ENCODE data around the gene NOSIP. TPM values are rescaled to one million over a fixed set of nuclear protein-coding genes. Genes with fewer than 3 reads are reported as not detected.

The NOSIP gene
- total RNA-seq, 1 experiment from 2014 or later: 66.1 TPM

DNA sequence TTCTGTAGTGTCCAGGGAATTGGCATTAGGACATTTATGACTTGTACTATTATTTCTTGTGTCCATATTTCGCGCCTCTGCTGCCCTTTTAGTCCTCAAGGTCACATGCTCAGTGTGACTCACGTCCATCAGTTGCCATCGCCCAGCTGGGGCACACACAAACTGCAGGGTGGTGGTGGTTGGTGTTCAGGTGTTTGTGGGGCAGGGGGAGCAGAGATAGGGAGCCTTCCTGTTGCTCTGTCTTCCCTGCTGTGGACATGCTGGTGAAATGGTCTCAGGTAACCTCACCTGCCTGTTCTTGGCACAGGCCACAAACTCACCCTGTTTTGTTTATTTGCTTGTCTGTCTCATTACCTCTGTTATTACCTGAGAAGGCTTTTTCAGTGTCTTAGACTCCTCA is 33.0 kb upstream of the NOSIP start:
- ATAC-seq (peak; percentile 65; the same call in 1 of the 2 replicates), DNase-seq (ENCODE audit: low read depth, low spot score) (no peak)
- in situ Hi-C loops (cut with HindIII; ENCODE audit: low pct_unique_long_range_greater_than_20kb, low sequenced_read_pairs): no loop called here
- ChIA-PET CTCF (no interaction called here), POLR2A (no interaction called here)
- Histone ChIP-seq H3K27me3 (ENCODE audit: control insufficient read depth, insufficient read depth, low read length) (no peaks in the 10 kb centered on the region), H3K9me3 (ENCODE audit: control insufficient read depth, insufficient read depth, low read depth, low read length) (no peaks in the 10 kb centered on the region), H3K36me3 (ENCODE audit: control insufficient read depth, insufficient read depth, low read length) (no peaks in the 10 kb centered on the region), H3K4me1 (ENCODE audit: control insufficient read depth, insufficient read depth, low read length) (peaks cover 7% of the 10 kb centered on the region), H3K27ac (ENCODE audit: low read length) (no peak overlapping the region), H3K4me3 (ENCODE audit: low read depth in 2 of 2, low read length in 2 of 2) (no peak overlapping the region)
- TF ChIP-seq SIN3A (IDR thresholded peaks at IDR 0.05; ENCODE audit: borderline replicate concordance, insufficient read depth, low read depth, low read length) (no peak), POLR2AphosphoS5 (IDR thresholded peaks at IDR 0.05; ENCODE audit: low read depth, low read length) (no peak)
- no TSS peak for BruUV-seq (replicated peaks)
- intact Hi-C loops (cut with micrococcal nuclease; ENCODE audit: unreplicated experiment): no loop called here

DNA sequence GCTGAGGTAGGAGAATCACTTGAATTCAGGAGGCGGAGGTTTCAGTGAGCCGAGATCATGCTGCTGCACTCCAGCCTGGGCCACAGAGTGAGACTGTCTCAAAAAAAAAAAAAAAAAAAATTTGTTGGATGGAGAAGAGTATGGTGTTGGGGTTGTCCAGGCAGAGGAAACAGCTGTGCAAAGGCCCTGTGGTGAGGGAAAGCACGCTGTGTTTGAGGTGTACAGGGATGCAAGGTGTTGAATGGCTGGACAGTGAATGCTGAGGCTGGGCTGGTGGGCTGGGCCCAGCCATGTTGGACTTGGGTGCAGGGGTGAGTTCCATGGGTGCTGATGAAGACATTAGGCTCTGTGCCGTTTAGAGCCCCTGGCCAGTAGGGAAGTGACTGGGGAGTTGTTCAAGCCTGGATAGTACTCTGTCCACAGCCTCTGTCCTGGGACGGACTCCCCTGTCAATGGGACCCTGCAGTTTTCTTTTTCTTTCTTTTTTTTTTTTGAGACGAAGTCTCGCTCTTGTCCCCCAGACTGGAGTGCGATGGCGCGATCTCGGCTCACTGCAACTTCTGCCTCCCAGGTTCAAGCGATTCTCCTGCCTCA is 29.2 kb upstream of the NOSIP start:
- no peak for TF ChIP-seq SIN3A (IDR thresholded peaks at IDR 0.05; ENCODE audit: borderline replicate concordance, insufficient read depth, low read depth, low read length)
- TF ChIP-seq, protein P1, sequence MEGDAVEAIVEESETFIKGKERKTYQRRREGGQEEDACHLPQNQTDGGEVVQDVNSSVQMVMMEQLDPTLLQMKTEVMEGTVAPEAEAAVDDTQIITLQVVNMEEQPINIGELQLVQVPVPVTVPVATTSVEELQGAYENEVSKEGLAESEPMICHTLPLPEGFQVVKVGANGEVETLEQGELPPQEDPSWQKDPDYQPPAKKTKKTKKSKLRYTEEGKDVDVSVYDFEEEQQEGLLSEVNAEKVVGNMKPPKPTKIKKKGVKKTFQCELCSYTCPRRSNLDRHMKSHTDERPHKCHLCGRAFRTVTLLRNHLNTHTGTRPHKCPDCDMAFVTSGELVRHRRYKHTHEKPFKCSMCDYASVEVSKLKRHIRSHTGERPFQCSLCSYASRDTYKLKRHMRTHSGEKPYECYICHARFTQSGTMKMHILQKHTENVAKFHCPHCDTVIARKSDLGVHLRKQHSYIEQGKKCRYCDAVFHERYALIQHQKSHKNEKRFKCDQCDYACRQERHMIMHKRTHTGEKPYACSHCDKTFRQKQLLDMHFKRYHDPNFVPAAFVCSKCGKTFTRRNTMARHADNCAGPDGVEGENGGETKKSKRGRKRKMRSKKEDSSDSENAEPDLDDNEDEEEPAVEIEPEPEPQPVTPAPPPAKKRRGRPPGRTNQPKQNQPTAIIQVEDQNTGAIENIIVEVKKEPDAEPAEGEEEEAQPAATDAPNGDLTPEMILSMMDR (IDR thresholded peaks at IDR 0.05): no peak
- TF ChIP-seq POLR2AphosphoS5 (IDR thresholded peaks at IDR 0.05; ENCODE audit: low read depth, low read length): no peak
- TF ChIP-seq, protein P2, sequence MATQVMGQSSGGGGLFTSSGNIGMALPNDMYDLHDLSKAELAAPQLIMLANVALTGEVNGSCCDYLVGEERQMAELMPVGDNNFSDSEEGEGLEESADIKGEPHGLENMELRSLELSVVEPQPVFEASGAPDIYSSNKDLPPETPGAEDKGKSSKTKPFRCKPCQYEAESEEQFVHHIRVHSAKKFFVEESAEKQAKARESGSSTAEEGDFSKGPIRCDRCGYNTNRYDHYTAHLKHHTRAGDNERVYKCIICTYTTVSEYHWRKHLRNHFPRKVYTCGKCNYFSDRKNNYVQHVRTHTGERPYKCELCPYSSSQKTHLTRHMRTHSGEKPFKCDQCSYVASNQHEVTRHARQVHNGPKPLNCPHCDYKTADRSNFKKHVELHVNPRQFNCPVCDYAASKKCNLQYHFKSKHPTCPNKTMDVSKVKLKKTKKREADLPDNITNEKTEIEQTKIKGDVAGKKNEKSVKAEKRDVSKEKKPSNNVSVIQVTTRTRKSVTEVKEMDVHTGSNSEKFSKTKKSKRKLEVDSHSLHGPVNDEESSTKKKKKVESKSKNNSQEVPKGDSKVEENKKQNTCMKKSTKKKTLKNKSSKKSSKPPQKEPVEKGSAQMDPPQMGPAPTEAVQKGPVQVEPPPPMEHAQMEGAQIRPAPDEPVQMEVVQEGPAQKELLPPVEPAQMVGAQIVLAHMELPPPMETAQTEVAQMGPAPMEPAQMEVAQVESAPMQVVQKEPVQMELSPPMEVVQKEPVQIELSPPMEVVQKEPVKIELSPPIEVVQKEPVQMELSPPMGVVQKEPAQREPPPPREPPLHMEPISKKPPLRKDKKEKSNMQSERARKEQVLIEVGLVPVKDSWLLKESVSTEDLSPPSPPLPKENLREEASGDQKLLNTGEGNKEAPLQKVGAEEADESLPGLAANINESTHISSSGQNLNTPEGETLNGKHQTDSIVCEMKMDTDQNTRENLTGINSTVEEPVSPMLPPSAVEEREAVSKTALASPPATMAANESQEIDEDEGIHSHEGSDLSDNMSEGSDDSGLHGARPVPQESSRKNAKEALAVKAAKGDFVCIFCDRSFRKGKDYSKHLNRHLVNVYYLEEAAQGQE (IDR thresholded peaks at IDR 0.05; ENCODE audit: insufficient read depth in 1 of 2, low read depth in 2 of 2, low read length in 1 of 2): no peak
- TF ChIP-seq TCF7L2 (IDR thresholded peaks at IDR 0.05; ENCODE audit: low read depth, low read length): no peak
- in situ Hi-C loops (cut with HindIII; ENCODE audit: low pct_unique_long_range_greater_than_20kb, low sequenced_read_pairs) (no loop called here), intact Hi-C loops (cut with micrococcal nuclease; ENCODE audit: unreplicated experiment) (no loop called here)
- ATAC-seq (no peak), DNase-seq (ENCODE audit: low read depth, low spot score) (no peak)
- POLR2A ChIA-PET: no interaction called here
- CTCF ChIA-PET: no interaction called here
- H3K4me1 ChIP-seq (ENCODE audit: control insufficient read depth, insufficient read depth, low read length): peaks cover 7% of the 10 kb centered on the region
- H3K4me3 ChIP-seq (ENCODE audit: low read depth in 2 of 2, low read length in 2 of 2): no peak overlapping the region
- no TSS peak for BruUV-seq (replicated peaks)
- H3K9me3 ChIP-seq (ENCODE audit: control insufficient read depth, insufficient read depth, low read depth, low read length): no peaks in the 10 kb centered on the region
- H3K36me3 ChIP-seq (ENCODE audit: control insufficient read depth, insufficient read depth, low read length): no peaks in the 10 kb centered on the region
- H3K27me3 ChIP-seq (ENCODE audit: control insufficient read depth, insufficient read depth, low read length): no peaks in the 10 kb centered on the region
- H3K27ac ChIP-seq (ENCODE audit: low read length): no peak overlapping the region

DNA sequence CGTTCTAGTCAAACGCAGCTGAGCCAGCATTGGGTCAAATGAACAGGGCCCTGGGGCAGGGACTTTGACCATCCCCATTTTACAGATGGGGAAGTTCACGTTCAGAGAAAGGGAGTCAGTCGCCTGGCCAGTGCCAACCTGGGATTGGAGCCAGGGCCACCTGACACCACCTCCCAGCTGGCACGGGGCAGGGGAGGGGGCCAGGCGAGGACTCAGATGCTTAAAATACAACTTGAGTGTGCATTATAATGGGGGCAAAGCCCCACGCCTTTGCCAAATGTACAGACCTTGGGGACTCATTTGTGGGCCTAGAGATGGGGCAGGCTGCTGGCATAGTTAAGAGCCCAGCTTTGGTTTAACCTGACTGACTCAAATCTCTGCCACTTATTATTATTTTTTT is 25.2 kb upstream of the NOSIP start:
- H3K27me3 ChIP-seq (ENCODE audit: control insufficient read depth, insufficient read depth, low read length): no peaks in the 10 kb centered on the region
- BruUV-seq (replicated peaks): no TSS peak
- no peaks in the 10 kb centered on the region for H3K4me1 ChIP-seq (ENCODE audit: control insufficient read depth, insufficient read depth, low read length)
- TF ChIP-seq POLR2AphosphoS5 (IDR thresholded peaks at IDR 0.05; ENCODE audit: low read depth, low read length) (no peak), TCF7L2 (IDR thresholded peaks at IDR 0.05; ENCODE audit: low read depth, low read length) (no peak), SIN3A (IDR thresholded peaks at IDR 0.05; ENCODE audit: borderline replicate concordance, insufficient read depth, low read depth, low read length) (no peak)
- TF ChIP-seq, protein P2 (IDR thresholded peaks at IDR 0.05; ENCODE audit: insufficient read depth in 1 of 2, low read depth in 2 of 2, low read length in 1 of 2): no peak
- TF ChIP-seq, protein P1 (IDR thresholded peaks at IDR 0.05): no peak
- H3K27ac ChIP-seq (ENCODE audit: low read length): no peak overlapping the region
- intact Hi-C loops (cut with micrococcal nuclease; ENCODE audit: unreplicated experiment) (no loop called here), in situ Hi-C loops (cut with HindIII; ENCODE audit: low pct_unique_long_range_greater_than_20kb, low sequenced_read_pairs) (no loop called here)
- ChIA-PET CTCF (no interaction called here), POLR2A (no interaction called here)
- H3K36me3 ChIP-seq (ENCODE audit: control insufficient read depth, insufficient read depth, low read length): no peaks in the 10 kb centered on the region; the same call in 1 of the 2 replicates
- no peaks in the 10 kb centered on the region for H3K9me3 ChIP-seq (ENCODE audit: control insufficient read depth, insufficient read depth, low read depth, low read length)
- no peak for DNase-seq (ENCODE audit: low read depth, low spot score)
- no peak overlapping the region for H3K4me3 ChIP-seq (ENCODE audit: low read depth in 2 of 2, low read length in 2 of 2)
- no peak for ATAC-seq
